ENCODE data around the gene DLGAP1. TPM values are rescaled to one million over a fixed set of nuclear protein-coding genes. Genes with fewer than 3 reads are reported as not detected.

Gene DLGAP1
- total RNA-seq, 1 experiment from 2014 or later: not detected

DNA sequence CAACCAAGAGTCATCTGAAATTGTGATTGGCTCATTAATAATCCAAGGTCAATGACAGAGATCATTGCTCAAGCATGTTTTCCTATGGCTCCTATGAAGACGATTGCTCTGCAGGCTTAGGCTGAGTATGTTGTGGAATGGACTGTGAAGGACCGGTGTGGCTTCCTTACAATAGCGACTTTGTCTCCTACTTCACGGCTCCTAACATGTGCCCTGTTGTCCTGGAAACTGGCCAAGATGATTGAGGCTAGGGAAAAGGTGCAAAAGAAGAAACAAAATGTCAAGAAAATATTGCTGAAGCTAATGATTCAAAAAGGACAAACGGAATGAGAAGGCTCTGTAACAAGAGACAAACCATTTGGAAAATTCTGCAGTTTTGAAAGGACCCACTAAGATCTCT is 24.3 kb downstream of the DLGAP1 start:
- POLR2A ChIA-PET: no interaction called here
- CTCF ChIA-PET: no interaction called here
- TF ChIP-seq CTCF (IDR thresholded peaks at IDR 0.05; ENCODE audit: unreplicated experiment): no peak
- Mint-ChIP-seq H3K27me3 (ENCODE audit: insufficient read depth, unreplicated experiment) (no peaks in the 10 kb centered on the region), H3K9me3 (ENCODE audit: unreplicated experiment) (peaks cover 15% of the 10 kb centered on the region), H3K27ac (ENCODE audit: low read depth, unreplicated experiment) (peak overlapping the region; percentile 26), H3K4me3 (ENCODE audit: unreplicated experiment) (no peak overlapping the region), H3K36me3 (ENCODE audit: insufficient read depth, unreplicated experiment) (no peaks in the 10 kb centered on the region), H3K4me1 (ENCODE audit: insufficient read depth, unreplicated experiment) (peaks cover 5% of the 10 kb centered on the region)
- BruUV-seq (replicated peaks): no TSS peak
- no peak for DNase-seq (ENCODE audit: unreplicated experiment)
- intact Hi-C loops (cut with micrococcal nuclease): no loop called here

GRCh38 chr18:4417714-4418113 is 37.4 kb downstream of the DLGAP1 start:
- H3K36me3 Mint-ChIP-seq (ENCODE audit: insufficient read depth, unreplicated experiment): no peaks in the 10 kb centered on the region

GRCh38 chr18:4416976-4417375 is 38.1 kb downstream of the DLGAP1 start:
- no peak for DNase-seq (ENCODE audit: unreplicated experiment)
- H3K9me3 Mint-ChIP-seq (ENCODE audit: unreplicated experiment): peaks cover 27% of the 10 kb centered on the region
- H3K27me3 Mint-ChIP-seq (ENCODE audit: insufficient read depth, unreplicated experiment): no peaks in the 10 kb centered on the region
- H3K4me1 Mint-ChIP-seq (ENCODE audit: insufficient read depth, unreplicated experiment): no peaks in the 10 kb centered on the region
- TF ChIP-seq CTCF (IDR thresholded peaks at IDR 0.05; ENCODE audit: unreplicated experiment): no peak
- CTCF ChIA-PET: no interaction called here
- POLR2A ChIA-PET: no interaction called here
- H3K36me3 Mint-ChIP-seq (ENCODE audit: insufficient read depth, unreplicated experiment): no peaks in the 10 kb centered on the region
- intact Hi-C loops (cut with micrococcal nuclease): no loop called here
- no peak overlapping the region for H3K27ac Mint-ChIP-seq (ENCODE audit: low read depth, unreplicated experiment)
- no TSS peak for BruUV-seq (replicated peaks)
- H3K4me3 Mint-ChIP-seq (ENCODE audit: unreplicated experiment): no peak overlapping the region

More at GRCh38 chr18:4417714-4418113, 37.4 kb downstream of the DLGAP1 start:
- H3K4me1 Mint-ChIP-seq (ENCODE audit: insufficient read depth, unreplicated experiment): no peaks in the 10 kb centered on the region
- BruUV-seq (replicated peaks): no TSS peak
- H3K27me3 Mint-ChIP-seq (ENCODE audit: insufficient read depth, unreplicated experiment): no peaks in the 10 kb centered on the region
- no peak overlapping the region for H3K4me3 Mint-ChIP-seq (ENCODE audit: unreplicated experiment)
- H3K27ac Mint-ChIP-seq (ENCODE audit: low read depth, unreplicated experiment): no peak overlapping the region
- intact Hi-C loops (cut with micrococcal nuclease): no loop called here
- ChIA-PET CTCF (no interaction called here), POLR2A (no interaction called here)
- DNase-seq (ENCODE audit: unreplicated experiment): no peak
- H3K9me3 Mint-ChIP-seq (ENCODE audit: unreplicated experiment): peaks cover 27% of the 10 kb centered on the region
- TF ChIP-seq CTCF (IDR thresholded peaks at IDR 0.05; ENCODE audit: unreplicated experiment): no peak

DNA sequence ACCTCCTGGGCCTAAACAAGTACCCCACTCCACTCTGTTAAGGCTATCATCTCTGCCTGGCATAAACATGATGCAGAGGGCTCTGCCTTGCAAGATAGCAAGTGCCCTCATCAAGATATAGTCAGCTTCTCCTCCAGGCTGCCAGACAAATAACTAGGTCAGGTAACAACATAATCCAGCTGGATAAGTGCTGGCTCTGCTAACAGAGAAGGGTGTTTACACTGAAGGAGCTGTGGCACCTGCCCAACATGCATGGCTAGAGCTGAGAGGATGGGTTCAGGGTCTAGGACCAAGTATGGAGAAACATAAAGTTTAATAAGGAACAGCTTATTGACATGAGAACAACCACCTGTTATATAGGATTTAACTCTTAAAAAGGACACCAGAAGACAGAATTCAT is 42.8 kb downstream of the DLGAP1 start:
- DNase-seq (ENCODE audit: unreplicated experiment): no peak
- no peaks in the 10 kb centered on the region for H3K27me3 Mint-ChIP-seq (ENCODE audit: insufficient read depth, unreplicated experiment)
- POLR2A ChIA-PET: no interaction called here
- H3K9me3 Mint-ChIP-seq (ENCODE audit: unreplicated experiment): peaks cover 14% of the 10 kb centered on the region
- H3K36me3 Mint-ChIP-seq (ENCODE audit: insufficient read depth, unreplicated experiment): no peaks in the 10 kb centered on the region
- BruUV-seq (replicated peaks): no TSS peak
- CTCF ChIA-PET: no interaction called here
- no peak overlapping the region for H3K27ac Mint-ChIP-seq (ENCODE audit: low read depth, unreplicated experiment)
- no peaks in the 10 kb centered on the region for H3K4me1 Mint-ChIP-seq (ENCODE audit: insufficient read depth, unreplicated experiment)
- intact Hi-C loops (cut with micrococcal nuclease): no loop called here
- TF ChIP-seq CTCF (IDR thresholded peaks at IDR 0.05; ENCODE audit: unreplicated experiment): no peak
- no peak overlapping the region for H3K4me3 Mint-ChIP-seq (ENCODE audit: unreplicated experiment)
